Gastrocnemius medialis (tissue), 4 donors: ENCODE results near the gene TMEM106C. TPM values are rescaled to one million over a fixed set of nuclear protein-coding genes. Genes with fewer than 3 reads are reported as not detected.
"Not testable (repeated sequence)": the region's sequence is repeated elsewhere in the genome, so short reads cannot be mapped to it uniquely, and the experiment has no call there.

Experiments
- ATAC-seq, 2 donors: fragments of 150-250 bp; one replicate each; pipeline ENCODE4 v1.9.1; 2016
- DNase-seq, 2 donors: peaks; one replicate each; pipeline ENCODE4 v3.0.0-alpha.2; 2019
- H3K27ac ChIP-seq, 4 donors: fragments of 200-600 bp; sonication (generic); 1 replicate in 1 of 4; 2 replicates in 3 of 4; pipeline ENCODE4 v1.5.1; 2016 to 2018; ENCODE audit warnings: mild to moderate bottlenecking in 2 of 4, moderate library complexity in 1 of 4
- H3K27me3 ChIP-seq, 3 donors: fragments of 200-600 bp; sonication (generic) in 2 of 3; 1 replicate in 1 of 3; 2 replicates in 2 of 3; pipeline versions ENCODE4 v1.5.1 to v1.6.0; 2016 to 2019; ENCODE audit warnings: mild to moderate bottlenecking in 1 of 3, moderate library complexity in 1 of 3
- H3K36me3 ChIP-seq, 2 donors: fragments of 200-600 bp; sonication (generic) in 1 of 2; one replicate each; pipeline ENCODE4 v1.5.1; 2017 to 2018
- H3K4me1 ChIP-seq, 2 donors: fragments of 200-600 bp; sonication (generic) in 1 of 2; one replicate each; pipeline ENCODE4 v1.5.1; 2016 to 2017; ENCODE audit warnings: mild to moderate bottlenecking in 2 of 2
- H3K4me3 ChIP-seq, 4 donors: fragments of 200-600 bp; sonication (generic) in 3 of 4; 1 replicate in 1 of 4; 2 replicates in 3 of 4; pipeline ENCODE4 v1.5.1; 2016 to 2019; ENCODE audit warnings: mild to moderate bottlenecking in 2 of 4
- H3K9me3 ChIP-seq, 3 donors: fragments of 200-600 bp; sonication (generic) in 2 of 3; 1 replicate in 1 of 3; 2 replicates in 2 of 3; pipeline ENCODE4 v1.5.1; 2016 to 2019
- POLR2A ChIP-seq, 2 donors: fragments of 450-650 bp; IDR thresholded peaks; one replicate each; pipeline ENCODE4 v1.6.1; 2017; ENCODE audit warnings: antibody characterized with exemption in 2 of 2, mild to moderate bottlenecking in 2 of 2, moderate library complexity in 2 of 2
- in situ Hi-C, 4 donors: fragments of 200-750 bp; cut with MboI; loops; one replicate each; pipeline versions ENCODE4 v1.15.0 to v1.8.0; 2017; ENCODE audit warnings: low sequenced_read_pairs in 4 of 4
- intact Hi-C: fragments of 100-400 bp; cut with DNase I; formaldehyde crosslinking; loops from one replicate; pipeline ENCODE4 v1.15.1; 2023; ENCODE audit warnings: low total_unique reads
- total RNA-seq, 4 donors: library from RNA; depleted of rRNA; stranded (reverse); fragments of >200 nt; gene quantifications; one replicate each; pipeline versions ENCODE4 v1.1.0 to v1.2.3, GENCODE V29; 2016
- TF ChIP-seq, protein P1 (sequence below), 5 experiments: fragments of 450-650 bp in 3 of 5; fragments of 200-600 bp in 2 of 5; sonication (generic) in 2 of 5; IDR thresholded peaks in 4 of 5; conservative IDR thresholded peaks in 1 of 5; 1 replicate in 4 of 5; 2 replicates in 1 of 5; pipeline ENCODE4 v1.5.1; 2016 to 2019; ENCODE audit warnings: antibody characterized with exemption in 5 of 5, mild to moderate bottlenecking in 3 of 5, moderate library complexity in 3 of 5

Gene TMEM106C
- total RNA-seq, 4 donors from 2014 or later: 11.8 to 27.1 (median 24.8) TPM

DNA sequence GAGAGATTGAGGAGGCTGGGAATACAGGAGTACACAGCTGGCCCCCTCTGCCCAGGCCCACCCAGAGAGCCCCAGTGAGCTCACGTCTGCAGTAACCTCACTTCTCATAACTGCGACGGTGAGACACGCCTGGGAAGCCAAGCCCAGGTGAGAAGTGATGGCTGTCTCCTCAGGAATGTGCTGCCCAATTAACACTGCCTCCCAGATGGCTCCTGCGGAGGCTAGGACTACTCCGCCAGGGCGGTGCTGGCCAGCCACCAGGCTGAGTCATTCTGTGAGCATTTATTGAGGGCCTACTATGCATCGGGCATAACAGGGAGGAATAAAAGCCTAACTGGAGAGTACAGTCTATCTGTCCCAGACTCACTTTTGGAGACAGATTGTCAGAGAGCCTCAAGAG, 9.3 kb upstream of the TMEM106C start:
- no peaks in the 10 kb centered on the region for H3K9me3 ChIP-seq
- H3K4me3 ChIP-seq: no peak overlapping the region
- ATAC-seq (no peak), DNase-seq (no peak)
- H3K4me1 ChIP-seq: no peaks in the 10 kb centered on the region
- intact Hi-C loops: no loop called here
- no peak overlapping the region for H3K27ac ChIP-seq
- no peaks in the 10 kb centered on the region for H3K36me3 ChIP-seq
- H3K27me3 ChIP-seq: no peaks in the 10 kb centered on the region
- in situ Hi-C loops: loop anchor here in 3 of 4 donors (25.0 kb wide), 1 partner anchor 233 kb away; the partner anchor contains the start of gene CCDC184 (in 3 of the 3)
- TF ChIP-seq, protein P1, sequence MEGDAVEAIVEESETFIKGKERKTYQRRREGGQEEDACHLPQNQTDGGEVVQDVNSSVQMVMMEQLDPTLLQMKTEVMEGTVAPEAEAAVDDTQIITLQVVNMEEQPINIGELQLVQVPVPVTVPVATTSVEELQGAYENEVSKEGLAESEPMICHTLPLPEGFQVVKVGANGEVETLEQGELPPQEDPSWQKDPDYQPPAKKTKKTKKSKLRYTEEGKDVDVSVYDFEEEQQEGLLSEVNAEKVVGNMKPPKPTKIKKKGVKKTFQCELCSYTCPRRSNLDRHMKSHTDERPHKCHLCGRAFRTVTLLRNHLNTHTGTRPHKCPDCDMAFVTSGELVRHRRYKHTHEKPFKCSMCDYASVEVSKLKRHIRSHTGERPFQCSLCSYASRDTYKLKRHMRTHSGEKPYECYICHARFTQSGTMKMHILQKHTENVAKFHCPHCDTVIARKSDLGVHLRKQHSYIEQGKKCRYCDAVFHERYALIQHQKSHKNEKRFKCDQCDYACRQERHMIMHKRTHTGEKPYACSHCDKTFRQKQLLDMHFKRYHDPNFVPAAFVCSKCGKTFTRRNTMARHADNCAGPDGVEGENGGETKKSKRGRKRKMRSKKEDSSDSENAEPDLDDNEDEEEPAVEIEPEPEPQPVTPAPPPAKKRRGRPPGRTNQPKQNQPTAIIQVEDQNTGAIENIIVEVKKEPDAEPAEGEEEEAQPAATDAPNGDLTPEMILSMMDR (IDR thresholded peaks at IDR 0.05 in 4 of 5, conservative IDR thresholded peaks at IDR 0.05 in 1 of 5): no peak
- no peak for TF ChIP-seq POLR2A (IDR thresholded peaks at IDR 0.05)

- TF ChIP-seq, protein P1 (IDR thresholded peaks at IDR 0.05 in 4 of 5, conservative IDR thresholded peaks at IDR 0.05 in 1 of 5): no peak
- no peak for TF ChIP-seq POLR2A (IDR thresholded peaks at IDR 0.05)
- Histone ChIP-seq H3K27me3 (no peaks in the 10 kb centered on the region), H3K4me3 (no peak overlapping the region), H3K4me1 (no peaks in the 10 kb centered on the region), H3K36me3 (no peaks in the 10 kb centered on the region), H3K27ac (no peak overlapping the region), H3K9me3 (no peaks in the 10 kb centered on the region)
- in situ Hi-C loops: loop anchor here in 3 of 4 donors (25.0 kb wide), 1 partner anchor 233 kb away; the partner anchor contains the start of gene CCDC184 (in 3 of the 3)
- DNase-seq: no peak
- no peak for ATAC-seq
- intact Hi-C loops: no loop called here
These were observed 8.8 kb upstream of the TMEM106C start for GRCh38 chr12:47954467-47955045.

DNA sequence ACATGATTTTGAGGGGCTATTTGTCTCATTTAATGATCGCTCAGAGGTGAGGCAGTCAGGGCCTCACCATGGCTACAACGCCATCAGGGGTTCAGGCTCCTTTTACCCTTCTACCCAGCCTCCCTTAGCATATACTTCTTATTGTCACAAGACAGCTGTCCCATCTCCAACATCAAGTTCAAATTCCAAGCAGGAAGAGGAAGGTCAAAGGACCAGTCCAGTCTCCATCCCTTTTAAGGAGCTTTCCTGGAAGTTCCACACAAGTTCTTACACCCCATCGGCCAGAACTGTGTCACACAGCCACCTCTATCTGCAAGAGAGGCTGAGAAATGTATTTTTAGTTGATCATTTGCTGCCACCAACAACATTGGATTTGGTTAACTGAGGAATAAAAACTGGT, 8.3 kb upstream of the TMEM106C start:
- TF ChIP-seq, protein P1 (IDR thresholded peaks at IDR 0.05 in 4 of 5, conservative IDR thresholded peaks at IDR 0.05 in 1 of 5): no peak
- no peak for TF ChIP-seq POLR2A (IDR thresholded peaks at IDR 0.05)
- ATAC-seq: no peak
- Histone ChIP-seq H3K27me3 (no peaks in the 10 kb centered on the region), H3K4me3 (no peak overlapping the region), H3K4me1 (no peaks in the 10 kb centered on the region), H3K27ac (no peak overlapping the region), H3K9me3 (no peaks in the 10 kb centered on the region), H3K36me3 (no peaks in the 10 kb centered on the region)
- intact Hi-C loops: no loop called here
- no peak for DNase-seq
- in situ Hi-C loops: loop anchor here in 3 of 4 donors (25.0 kb wide), 1 partner anchor 232 kb away; the partner anchor contains the start of gene CCDC184 (in 3 of the 3)

- DNase-seq, H3K9me3 ChIP-seq, ATAC-seq, H3K36me3 ChIP-seq, intact Hi-C loops, H3K27me3 ChIP-seq, H3K27ac ChIP-seq, H3K4me3 ChIP-seq, H3K4me1 ChIP-seq: not testable (repeated sequence)
- in situ Hi-C loops: loop anchor here in 3 of 4 donors (25.0 kb wide), 1 partner anchor 230 kb away; the partner anchor contains the start of gene CCDC184 (in 3 of the 3)
These were observed 5.7 kb upstream of the TMEM106C start for GRCh38 chr12:47957671-47958070.

- Histone ChIP-seq H3K27me3 (no peaks in the 10 kb centered on the region), H3K4me1 (peaks cover 11 to 14% of the 10 kb centered on the region in 2 donors), H3K36me3 (no peaks in the 10 kb centered on the region), H3K27ac (no peak overlapping the region), H3K9me3 (no peaks in the 10 kb centered on the region), H3K4me3 (no peak overlapping the region)
- ATAC-seq (no peak), DNase-seq (no peak)
- in situ Hi-C loops: loop anchor here in 3 of 4 donors (25.0 kb wide), 1 partner anchor 225 kb away; the partner anchor contains the start of gene CCDC184 (in 3 of the 3)
- intact Hi-C loops: loop anchor here (2.0 to 5.0 kb wide), 2 partner anchors 203 to 235 kb away; no protein-coding TSS in a partner anchor
- TF ChIP-seq POLR2A (IDR thresholded peaks at IDR 0.05): no peak
- TF ChIP-seq, protein P1 (IDR thresholded peaks at IDR 0.05 in 4 of 5, conservative IDR thresholded peaks at IDR 0.05 in 1 of 5): no peak
These were observed 1.2 kb upstream of the TMEM106C start for GRCh38 chr12:47962198-47962597.
